A549 (cell line): ENCODE measurements around the gene KLHL15.

Experiments used
- CEBPB ChIP-seq, 2 experiments: fragments of >200 bp in 1 of 2; sonication (Bioruptor Twin) in 1 of 2; formaldehyde crosslinking in 1 of 2; IDR thresholded peaks; 2 replicates each; pipeline ENCODE4 v1.6.1; 2012 to 2016
- CTCF ChIP-seq: fragments of >200 bp; sonication (Bioruptor Twin); formaldehyde crosslinking; IDR thresholded peaks from 3 replicates; pipeline ENCODE4 v1.5.1; 2016
- EP300 ChIP-seq, 2 experiments: fragments of >200 bp; sonication (Bioruptor Twin); formaldehyde crosslinking; IDR thresholded peaks; 2 replicates in 1 of 2; 3 replicates in 1 of 2; pipeline ENCODE4 v1.6.1; 2016 to 2017
- ESRRA ChIP-seq: fragments of 150-350 bp; IDR thresholded peaks from 2 replicates; pipeline ENCODE4 v1.6.1; 2014; ENCODE audit warnings: mild to moderate bottlenecking, low read length, borderline replicate concordance
- MYC ChIP-seq: IDR thresholded peaks from 2 replicates; pipeline ENCODE4 v1.6.1; 2012; ENCODE audit warnings: mild to moderate bottlenecking, inconsistent platforms, low read length, improper control_type of control experiment, borderline replicate concordance
- RAD21 ChIP-seq, 2 experiments: fragments of >200 bp in 1 of 2; sonication (Bioruptor Twin) in 1 of 2; formaldehyde crosslinking in 1 of 2; IDR thresholded peaks in 1 of 2; conservative IDR thresholded peaks in 1 of 2; 2 replicates in 1 of 2; 3 replicates in 1 of 2; pipeline ENCODE4 v1.6.1; 2012 to 2018; ENCODE audit warnings: inconsistent platforms in 1 of 2
- REST ChIP-seq: fragments of 200-600 bp; sonication (generic); IDR thresholded peaks from 2 replicates; pipeline ENCODE4 v1.6.1; 2016; ENCODE audit warnings: antibody characterized with exemption, mild to moderate bottlenecking, moderate library complexity
- SREBF2 ChIP-seq: fragments of 450-650 bp; IDR thresholded peaks from 2 replicates; pipeline ENCODE4 v1.6.1; 2014; ENCODE audit warnings: mild to moderate bottlenecking, moderate library complexity
- USF2 ChIP-seq: fragments of 450-650 bp; IDR thresholded peaks from 2 replicates; pipeline ENCODE4 v1.6.1; 2014; ENCODE audit warnings: antibody characterized with exemption

- TF ChIP-seq CTCF (no peak), SREBF2 (no peak), USF2 (no peak), EP300 (IDR thresholded peaks at IDR 0.05) (no peak), MYC (no peak), RAD21 (conservative IDR thresholded peaks at IDR 0.05 in 1 of 2, IDR thresholded peaks at IDR 0.05 in 1 of 2) (no peak), ESRRA (no peak), CEBPB (IDR thresholded peaks at IDR 0.05) (no peak), REST (no peak)
Observed at GRCh38 chrX:23981222-23981621, 45.8 kb downstream of the KLHL15 start.
